Stimulated activated CD4-positive, alpha-beta T cell treated with anti-CD3 and anti-CD28 coated beads, Interleukin-15, amount 100 ng/mL, for 1 hour (primary cell): ENCODE results near the gene PUM1.
A peak's percentile ranks its signal among the peaks of the same experiment; 100 is the strongest.
"Not testable (repeated sequence)": the region's sequence is repeated elsewhere in the genome, so short reads cannot be mapped to it uniquely, and the experiment has no call there.

Source experiments
- DNase-seq, 2 donors: peaks; one replicate each; pipeline ENCODE4 v3.0.0-alpha.2; 2020; ENCODE audit warnings: low read depth in 1 of 2, low spot score in 1 of 2

The PUM1 gene, protein sequence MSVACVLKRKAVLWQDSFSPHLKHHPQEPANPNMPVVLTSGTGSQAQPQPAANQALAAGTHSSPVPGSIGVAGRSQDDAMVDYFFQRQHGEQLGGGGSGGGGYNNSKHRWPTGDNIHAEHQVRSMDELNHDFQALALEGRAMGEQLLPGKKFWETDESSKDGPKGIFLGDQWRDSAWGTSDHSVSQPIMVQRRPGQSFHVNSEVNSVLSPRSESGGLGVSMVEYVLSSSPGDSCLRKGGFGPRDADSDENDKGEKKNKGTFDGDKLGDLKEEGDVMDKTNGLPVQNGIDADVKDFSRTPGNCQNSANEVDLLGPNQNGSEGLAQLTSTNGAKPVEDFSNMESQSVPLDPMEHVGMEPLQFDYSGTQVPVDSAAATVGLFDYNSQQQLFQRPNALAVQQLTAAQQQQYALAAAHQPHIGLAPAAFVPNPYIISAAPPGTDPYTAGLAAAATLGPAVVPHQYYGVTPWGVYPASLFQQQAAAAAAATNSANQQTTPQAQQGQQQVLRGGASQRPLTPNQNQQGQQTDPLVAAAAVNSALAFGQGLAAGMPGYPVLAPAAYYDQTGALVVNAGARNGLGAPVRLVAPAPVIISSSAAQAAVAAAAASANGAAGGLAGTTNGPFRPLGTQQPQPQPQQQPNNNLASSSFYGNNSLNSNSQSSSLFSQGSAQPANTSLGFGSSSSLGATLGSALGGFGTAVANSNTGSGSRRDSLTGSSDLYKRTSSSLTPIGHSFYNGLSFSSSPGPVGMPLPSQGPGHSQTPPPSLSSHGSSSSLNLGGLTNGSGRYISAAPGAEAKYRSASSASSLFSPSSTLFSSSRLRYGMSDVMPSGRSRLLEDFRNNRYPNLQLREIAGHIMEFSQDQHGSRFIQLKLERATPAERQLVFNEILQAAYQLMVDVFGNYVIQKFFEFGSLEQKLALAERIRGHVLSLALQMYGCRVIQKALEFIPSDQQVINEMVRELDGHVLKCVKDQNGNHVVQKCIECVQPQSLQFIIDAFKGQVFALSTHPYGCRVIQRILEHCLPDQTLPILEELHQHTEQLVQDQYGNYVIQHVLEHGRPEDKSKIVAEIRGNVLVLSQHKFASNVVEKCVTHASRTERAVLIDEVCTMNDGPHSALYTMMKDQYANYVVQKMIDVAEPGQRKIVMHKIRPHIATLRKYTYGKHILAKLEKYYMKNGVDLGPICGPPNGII

DNA sequence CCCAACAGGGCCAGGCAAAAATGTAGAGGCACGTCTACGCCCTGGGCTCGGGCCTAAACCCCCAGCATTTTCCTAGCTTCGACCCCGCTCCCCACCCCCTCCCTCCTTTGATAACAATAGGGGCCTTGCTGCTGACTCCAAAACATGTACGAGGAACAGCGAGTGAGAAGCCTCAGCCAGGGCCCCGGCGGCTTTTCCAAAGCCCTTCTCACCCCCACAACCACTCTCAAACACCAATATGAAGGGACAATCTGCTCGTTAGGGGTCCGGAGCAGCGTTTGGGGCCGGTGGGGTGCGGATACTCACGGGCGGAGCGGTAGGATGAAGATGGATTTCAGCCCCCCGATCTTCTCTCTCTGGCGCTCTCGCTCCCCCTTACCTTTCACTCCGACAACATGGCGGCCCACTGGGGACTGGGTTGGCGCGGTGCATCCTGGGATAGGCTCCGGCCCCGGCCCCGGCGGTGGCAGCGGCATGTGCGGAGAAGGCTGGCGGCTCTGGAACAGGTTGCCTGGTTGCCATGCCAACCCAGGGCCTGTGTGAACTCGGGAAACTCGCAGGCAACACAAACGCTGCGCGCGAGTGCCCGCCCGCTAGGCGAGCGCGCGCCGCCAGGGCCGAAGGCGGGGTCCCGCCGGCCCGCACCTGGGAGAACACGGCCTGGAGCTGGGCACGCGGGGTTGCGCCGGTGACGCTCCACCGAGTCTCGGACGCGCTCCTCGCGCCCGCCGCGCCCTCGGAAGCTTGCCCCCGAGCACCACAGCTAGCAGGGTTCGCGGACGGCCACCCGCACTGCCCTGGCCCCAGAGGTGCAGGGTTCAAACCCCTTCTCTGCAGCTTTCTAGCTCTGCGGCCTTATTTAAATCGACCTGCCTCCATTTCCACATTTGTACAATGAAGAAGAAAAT lies at the start of gene PUM1:
Gene PUM1 (minus strand): TSS at position 408 of the 908 bp plus-strand sequence. CDS start 6,151 bp downstream, outside the sequence.
- DNase-seq = peak; percentile 96 to 98

DNA sequence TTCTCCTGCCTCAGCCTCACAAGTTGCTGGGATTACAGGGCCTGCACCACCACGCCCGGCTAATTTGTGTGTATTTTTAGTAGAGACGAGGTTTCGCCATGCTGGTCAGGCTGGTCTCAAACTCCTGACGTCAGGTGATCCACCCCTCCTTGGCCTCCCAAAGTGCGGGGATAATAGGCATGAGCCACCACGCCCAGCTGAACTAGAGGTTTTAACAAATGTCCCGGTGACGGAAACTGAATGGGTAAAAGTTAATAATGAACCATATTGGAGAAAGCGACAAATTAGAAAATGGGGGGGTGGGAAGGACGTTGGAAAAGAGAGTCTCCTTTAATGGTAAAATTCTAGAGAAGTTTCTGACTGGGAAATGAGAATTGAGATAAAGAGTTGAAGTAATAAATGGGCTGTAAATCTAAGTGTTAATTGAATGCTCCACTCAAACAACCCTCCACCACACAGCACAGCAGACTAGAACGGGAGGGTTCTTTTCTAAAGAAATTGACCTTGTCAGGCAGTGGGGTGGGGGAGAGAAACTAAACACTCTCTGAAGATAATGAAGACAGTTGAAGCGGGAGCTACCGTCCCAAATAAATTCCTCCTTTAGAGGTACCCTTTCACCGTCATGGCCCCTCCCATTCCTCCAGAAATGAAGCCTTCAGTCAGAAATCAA lies 46.9 kb upstream of the PUM1 start:
- no peak for DNase-seq

DNA sequence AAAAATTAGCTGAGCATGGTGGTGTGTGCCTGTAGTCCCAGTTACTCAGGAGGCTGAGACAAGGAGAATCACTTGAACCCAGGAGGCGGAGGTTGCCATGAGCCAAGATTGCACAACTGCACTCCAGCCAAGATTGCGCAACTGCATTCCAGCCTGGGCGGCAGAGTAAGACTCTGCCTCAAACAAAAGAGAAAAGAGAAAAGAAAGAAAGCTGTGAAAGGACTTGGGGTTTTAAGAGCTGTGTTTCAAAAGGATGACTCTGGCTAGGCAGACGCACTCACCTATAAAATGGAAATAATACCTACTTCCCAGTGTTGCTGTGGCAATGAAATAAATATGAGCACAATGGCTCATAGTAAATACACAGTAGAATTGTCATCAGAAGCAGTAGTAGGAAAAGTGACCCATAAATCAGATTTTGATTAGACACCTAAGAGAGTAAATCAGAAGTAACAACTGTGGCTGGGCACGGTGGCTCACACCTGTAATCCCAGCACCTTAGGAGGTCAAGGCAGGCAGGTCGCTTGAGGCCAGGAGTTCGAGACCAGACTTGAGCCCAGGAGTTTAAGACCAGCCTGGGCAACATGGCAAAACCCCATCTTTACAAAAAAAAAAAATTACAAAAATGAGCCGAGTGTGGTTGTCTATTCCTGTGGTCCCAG lies 45.9 kb upstream of the PUM1 start:
- no peak for DNase-seq

DNA sequence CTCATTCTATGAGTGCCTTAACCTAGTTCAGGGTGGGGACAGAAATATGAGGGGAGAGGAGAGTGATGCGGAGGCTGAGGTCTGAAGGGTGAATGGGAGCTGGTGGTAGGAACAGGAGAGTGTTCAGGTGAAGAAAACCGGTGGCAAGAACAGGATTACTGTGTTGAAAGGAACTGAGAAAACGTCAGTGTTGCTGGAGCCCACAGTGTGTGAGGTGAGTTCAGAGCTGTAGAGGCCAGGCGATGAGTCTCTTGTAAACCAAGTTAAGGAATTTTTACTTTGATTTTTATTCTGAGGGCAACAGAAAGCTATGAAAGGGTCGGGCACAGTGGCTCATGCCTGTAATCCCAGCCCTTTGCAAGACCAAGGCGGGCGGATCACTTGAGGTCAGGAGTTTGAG lies 45.3 kb upstream of the PUM1 start:
- DNase-seq = no peak

DNA sequence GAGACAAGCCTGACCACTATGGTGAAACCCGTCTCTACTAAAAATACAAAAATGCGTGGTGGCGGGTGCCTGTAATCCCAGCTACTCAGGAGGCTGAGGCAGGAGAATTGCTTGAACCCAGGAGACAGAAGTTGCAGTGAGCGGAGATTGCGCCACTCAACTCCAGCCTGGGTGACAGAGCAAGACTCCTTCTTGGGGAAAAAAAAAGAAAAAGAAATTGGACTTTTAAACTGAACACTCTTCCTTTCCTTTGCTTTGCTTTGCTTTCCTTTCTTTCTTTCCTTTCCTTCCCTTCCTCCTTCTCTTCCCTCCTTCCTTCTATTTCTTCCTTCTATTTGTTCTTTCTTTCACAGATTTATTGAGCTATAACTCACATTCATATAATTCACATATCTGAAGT lies 43.3 kb upstream of the PUM1 start:
- no peak for DNase-seq

DNA sequence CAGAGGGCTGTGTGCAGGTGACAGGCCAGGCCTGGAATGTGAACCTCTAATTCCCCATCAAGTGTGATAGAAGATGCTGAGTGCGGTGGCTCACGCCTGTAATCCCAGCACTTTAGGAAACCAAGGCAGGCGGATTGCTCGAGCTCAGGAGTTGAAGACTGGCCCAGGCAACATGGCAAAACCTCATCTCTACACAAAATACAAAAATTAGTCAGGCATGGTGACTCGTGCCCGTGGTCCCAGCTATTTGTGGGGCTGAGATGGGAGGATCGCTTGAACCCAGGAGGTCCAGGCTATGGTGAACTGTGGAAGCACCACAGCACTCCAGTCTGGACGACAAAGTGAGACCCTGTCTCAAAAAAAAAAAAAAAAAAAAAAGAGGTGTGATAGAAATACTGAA lies 40.1 kb upstream of the PUM1 start:
- DNase-seq = no peak

DNA sequence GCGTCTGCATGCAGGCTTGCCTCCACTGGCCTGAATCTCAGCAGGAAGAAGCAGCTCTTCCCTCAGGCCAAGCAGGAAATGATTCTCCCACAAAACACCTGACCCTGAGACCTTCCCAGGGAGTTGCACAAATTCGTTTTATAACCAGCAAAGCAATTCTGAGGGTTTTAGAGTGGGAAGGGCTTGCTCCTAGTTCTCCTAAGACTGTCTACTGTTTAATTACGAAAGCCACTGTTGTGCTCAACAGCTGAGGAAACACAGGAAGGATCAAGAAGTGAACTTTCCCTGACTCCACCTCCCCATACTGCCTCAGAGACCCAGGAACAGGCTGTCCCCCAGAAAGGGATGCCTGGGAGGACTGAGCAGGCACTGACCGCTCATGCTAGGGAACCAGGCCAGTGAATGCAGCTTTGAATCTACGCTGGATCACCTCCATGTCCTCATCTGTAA lies 37.0 kb upstream of the PUM1 start:
- DNase-seq = no peak

DNA sequence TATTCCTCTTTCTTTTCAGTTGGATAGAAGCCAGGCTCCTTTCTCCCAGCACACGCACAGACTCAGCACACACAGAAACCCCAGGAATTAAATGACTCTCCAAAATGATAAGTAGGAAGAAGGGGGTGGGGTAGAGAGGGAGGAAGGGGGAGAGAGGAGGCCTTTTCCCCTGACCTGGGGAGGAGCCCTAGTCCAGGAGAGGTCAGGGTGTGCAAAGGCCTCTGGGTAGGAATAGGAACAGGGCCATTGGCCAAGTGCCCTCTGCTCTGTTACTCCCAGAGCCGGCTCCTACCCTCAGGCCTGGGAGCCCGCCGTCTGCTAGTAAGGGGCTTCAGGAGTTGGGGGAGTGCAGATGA lies 35.6 kb upstream of the PUM1 start:
- DNase-seq = no peak

DNA sequence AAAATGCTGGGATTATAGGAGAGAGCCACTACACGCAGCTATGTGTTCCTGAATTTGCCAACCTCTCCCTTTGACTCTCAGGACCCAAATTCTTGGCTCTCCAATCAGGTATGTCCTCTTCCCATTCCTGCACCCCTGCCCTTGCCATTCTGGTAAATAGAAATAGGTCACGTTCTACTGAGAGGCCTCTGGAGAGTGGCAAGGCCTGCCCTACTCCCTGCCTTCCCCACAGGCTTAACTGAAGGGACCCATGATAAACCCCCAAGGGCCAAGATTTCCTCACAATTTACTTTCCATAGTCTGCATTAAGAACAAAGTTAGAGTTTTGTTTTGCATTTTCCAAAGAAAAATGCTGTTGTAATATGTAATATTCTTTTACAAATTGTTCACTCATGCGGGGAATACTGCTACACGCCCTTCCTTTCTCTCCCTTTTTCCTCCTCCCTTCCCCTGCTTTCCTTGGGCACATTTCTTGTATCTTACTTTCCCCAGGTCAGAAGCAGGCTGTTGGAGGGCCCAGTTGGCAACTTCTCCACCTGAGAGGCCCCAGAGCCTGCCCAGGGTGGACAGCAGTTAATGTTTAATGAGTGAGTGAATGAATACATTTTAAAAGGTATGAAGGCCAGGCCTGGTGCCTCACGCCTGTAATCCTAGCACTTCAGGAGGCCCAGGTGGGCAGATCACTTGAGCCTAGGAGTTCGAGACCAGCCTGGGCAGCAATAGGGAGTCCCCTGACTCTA lies 33.9 kb upstream of the PUM1 start:
- no peak for DNase-seq

DNA sequence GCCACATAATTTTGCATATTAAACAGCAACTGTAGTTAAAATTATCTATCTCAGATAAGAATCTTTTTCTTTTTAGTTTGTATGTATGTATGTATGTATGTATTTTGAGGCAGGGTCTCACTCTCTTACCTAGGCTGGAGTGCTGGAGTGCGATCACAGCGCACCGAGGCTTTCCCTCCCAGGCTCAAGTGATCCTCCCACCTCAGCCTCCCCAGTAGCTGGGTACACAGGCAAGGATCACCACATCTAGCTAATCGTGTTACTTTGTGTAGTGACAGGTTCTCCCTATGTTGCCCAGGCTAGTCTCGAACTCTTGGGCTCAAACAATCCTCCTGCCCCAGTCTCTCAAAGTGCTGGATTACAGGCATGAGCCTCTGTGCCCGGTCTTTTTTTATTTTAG lies 30.5 kb upstream of the PUM1 start:
- DNase-seq = no peak

DNA sequence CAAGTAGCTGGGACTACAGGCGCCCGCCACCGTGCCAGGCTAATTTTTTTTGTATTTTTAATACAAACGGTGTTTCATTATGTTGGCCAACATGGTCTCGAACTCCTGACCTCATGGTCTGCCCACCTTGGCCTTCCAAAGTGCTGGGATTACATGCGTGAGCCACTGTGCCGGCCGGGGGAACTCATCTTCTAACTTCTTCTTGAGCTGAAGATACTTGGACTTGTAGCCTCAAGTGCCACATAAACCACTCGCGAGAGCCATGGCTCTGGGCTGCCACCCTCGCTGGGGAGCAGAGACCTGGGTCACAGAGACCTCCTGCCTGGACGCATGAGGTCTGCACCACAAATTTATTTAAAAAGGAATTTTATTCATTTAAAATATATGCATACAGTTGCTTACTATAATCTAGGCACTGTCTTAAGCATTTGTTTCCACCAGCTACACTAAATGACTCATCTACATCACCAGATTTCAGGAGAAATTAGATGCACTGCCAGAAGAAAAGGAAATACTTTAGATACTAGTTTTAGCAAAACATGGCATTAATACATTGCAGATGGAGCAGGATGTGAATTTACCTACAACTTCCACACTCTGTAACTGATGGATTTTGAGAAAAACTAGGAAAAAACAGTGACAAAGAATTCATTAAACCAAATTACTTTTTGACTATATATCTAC lies 29.9 kb upstream of the PUM1 start:
- no peak for DNase-seq

DNA sequence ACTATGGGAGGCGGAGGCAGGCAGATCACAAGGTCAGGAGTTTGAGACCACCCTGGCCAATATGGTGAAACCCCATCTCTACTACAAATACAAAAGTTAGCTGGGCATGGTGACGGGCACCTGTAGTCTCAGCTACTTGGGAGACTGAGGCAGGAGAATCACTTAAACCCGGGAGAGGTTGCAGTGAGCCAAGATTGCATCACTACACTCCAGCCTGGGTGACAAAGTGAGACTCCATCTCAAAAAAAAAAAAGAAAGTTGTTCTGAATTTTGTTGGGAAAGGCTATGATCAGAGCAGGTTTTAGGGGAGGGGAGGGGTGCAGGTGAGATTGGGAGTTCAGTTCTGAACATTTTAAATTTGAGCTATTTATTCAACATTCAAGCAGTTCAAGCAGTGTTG lies 22.6 kb upstream of the PUM1 start:
- not testable (repeated sequence) for DNase-seq

DNA sequence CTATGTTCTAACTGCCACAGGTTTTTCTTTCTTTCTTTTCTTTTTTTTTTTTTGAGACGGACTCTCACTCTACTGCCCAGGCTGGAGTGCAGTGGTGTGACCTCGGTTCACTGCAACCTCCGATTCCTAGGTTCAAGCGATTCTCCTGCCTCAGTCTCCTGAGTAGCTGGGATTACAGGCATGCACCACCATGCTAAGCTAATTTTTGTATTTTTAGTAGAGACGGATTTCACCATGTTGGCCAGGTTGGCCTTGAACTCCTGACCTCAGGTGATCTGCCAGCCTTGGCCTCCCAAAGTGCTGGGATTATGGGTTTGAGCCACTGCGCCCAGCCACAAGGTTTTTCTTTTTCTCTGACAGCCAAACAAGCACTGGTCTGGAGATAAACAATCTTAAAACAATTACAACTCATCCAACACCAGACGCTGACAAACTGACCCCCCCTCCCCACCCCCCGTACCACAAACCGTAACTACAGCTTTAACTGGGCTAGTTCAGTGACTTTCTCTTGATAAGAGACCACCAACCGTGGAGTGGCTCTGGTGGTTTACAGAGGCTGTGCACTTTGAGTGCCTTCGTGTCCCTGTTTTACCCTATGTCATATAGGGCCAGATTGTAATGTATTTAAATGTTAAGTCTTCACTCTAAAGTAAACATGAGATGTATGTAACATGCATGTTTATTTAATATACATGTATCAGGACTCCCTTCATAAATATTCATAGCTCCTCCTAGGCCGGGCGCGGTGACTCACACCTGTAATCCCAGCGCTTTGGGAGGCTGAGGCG lies 19.5 kb upstream of the PUM1 start:
- DNase-seq = no peak

DNA sequence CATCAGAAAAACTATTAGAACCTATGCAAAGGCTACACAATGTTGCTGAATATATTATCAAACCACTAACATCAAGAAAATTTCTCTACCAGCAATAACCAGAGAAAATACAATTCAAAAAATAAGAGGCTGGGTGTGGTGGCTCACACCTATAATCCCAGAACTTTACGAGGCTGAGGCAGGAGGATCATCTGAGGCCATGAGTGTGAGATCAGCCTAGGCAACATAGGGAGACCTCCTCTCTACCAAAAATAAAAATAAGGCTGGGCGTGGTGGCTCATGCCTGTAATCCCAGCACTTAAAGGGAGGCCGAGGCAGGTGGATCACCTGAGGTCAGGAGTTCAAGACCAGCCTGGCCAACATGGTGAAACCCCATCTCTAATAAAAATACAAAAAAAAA lies 16.9 kb upstream of the PUM1 start:
- DNase-seq = no peak

DNA sequence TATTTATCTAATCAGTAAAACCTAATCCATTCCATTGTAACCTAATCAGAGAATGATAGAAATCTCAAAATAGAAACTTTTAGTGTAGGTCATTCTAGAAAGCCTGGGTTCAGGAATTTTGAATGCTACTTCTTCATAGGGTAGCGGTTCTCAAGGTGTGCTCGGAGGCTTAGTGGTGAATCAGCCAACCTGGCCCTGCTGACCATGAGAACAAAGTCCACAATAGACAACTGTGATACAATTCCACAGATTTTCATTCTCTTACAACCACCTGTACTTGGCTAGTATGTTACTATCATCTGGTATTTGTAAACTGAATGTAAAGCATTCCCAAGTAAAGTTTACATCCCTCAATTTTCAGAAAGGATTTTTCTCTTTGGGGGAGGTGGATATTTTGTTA lies 7.5 kb upstream of the PUM1 start:
- DNase-seq = no peak

DNA sequence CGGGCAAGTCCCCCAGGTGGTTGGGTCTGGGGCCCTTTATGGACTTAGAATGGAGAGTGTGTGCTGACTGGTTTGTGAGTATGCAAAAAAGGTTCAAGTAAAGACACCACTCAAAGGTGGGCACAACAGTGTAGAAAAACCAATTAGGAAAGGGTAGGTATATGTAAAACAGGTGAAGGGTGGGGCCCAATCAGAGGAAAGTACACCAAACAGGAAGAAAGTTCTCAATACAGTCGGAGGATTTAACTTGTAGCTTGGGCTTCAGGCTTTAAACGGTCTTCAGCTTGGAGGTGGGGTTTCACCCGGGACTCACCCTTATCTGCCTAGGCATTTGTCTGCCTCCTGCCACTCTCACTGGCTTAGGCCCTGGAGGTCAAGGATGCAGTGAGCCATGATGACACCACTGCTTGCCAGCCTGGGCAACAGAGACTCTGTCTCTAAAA lies 6.8 kb upstream of the PUM1 start:
- no peak for DNase-seq

DNA sequence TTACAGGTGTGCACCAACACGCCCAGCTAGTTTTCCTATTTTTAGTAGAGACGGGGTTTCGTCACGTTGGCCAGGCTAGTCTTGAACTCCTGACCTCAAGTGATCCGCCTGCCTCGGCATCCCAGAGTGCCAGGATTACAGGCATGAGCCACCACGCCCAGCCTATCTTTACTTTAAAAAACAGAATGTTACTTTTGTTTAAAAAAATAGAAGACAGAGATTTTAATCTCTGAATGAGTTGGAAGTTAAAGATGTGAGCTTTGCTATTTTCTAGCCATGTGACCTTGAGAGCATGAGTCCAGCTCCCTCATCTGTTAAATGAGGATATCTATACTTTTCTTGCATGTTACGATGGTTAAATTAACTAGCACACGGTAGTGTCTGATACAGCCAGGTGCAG lies 3.9 kb upstream of the PUM1 start:
- DNase-seq = no peak
